ENCODE results near the gene ATG14. TPM values are rescaled to one million over a fixed set of nuclear protein-coding genes. Genes with fewer than 3 reads are reported as not detected.
A peak's percentile ranks its signal among the peaks of the same experiment; 100 is the strongest.

ATG14 gene
- total RNA-seq, 3 donors from 2014 or later (not counting 1 experiment from before 2014, with no cell fraction given), result 18.1 to 23.1 (median 20.5) TPM

DNA sequence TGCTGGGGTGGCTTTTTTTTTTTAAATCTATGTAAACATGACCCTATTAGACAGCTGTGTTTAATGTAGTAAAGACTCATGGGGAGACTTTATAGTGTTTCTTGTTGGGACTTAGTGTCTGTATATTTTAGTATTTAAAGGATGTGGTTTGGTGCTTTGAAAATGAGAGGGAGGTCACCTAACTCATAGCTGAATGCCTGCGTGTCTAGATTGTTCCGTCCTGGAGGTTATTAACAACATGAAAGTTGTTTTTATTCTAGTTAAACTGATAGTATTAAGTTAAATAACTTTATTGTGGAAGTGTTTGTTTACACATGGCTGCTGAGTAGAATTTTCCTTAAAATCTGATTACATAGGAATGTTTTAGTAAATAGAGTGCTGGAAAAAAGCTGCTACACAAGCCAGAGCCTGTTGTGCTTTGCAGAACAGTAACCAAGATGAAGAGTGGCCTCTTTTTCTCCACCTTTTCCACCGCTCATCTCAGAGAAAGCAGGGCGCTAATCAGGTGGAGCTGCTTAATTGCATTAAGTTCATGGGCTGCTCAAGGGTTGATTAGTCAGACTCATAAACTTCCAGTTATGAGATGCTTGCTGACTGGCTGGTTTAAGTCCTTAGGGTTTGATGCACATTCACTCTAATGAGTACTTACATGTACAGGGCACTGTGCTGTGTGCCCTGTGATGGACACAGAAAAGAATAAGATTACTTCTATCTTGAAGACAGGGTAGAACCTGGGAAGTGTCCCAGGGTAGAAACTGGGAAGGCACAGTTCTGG, 77.7 kb downstream of the ATG14 start:
- peaks cover 46% of the 10 kb centered on the region for H3K4me1 ChIP-seq (ENCODE audit: control insufficient read depth, insufficient read depth, low read length)
- H3K27ac ChIP-seq (ENCODE audit: low read length), result peak overlapping the region; percentile 83
- peak in 1 of 2 donors; percentile 54 for DNase-seq

DNA sequence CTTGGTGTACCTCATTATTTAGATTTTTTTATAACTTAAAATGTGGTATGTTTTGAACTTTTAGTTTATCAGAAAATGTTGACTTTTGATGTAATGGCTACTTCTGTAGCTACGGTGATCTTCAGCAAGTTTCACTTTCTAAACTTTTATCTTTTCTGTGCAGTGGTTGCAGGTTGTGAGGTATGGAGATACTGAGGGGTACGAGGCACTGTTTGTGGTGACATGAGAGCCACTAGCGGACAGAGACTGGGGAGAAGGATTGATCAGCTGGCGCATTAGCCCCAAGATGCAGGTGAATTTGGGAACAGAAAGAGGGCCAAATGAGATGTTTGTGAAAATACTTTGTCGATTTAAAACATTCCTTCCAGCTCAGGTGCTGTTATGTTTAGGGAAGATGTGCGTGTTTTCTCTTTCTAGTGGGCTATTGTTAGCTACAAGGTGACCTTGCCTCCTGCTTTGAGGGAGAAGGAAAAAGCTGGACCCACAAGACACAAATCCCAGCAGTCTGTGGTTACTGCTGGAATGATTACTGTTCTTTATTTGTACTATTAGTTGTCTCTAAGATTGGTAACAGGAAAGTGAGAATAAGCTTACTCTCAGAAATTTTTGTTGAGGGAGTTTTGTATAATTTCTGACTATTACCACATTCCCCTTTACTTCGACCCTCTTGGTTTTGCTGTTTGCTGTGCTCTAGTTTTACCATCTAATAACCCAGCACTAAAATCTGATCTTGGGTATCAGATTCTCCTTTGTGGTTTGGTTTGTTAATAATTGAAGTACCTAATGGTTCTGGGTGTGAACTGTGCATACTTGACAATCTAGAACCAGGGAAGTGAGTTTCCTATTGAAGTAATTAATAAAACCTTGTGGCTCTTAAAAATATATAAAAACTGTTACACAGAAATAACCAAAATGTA, 78.7 kb downstream of the ATG14 start:
- H3K4me3 Mint-ChIP-seq, result peak overlapping the region; percentile 89

More for the DNA sequence above, 77.7 kb downstream of the ATG14 start:
- WGBS (ENCODE audit: insufficient coverage), result 28% methylated on average over 4 of the region's 4 CpGs
- Mint-ChIP-seq H3K27me3 (ENCODE audit: low read depth in 2 of 2) (no peaks in the 10 kb centered on the region), H3K4me3 (peak overlapping the region; percentile 89), H3K4me1 (peaks cover 75 to 81% of the 10 kb centered on the region in 2 donors), H3K9me3 (no peaks in the 10 kb centered on the region), H3K36me3 (no peaks in the 10 kb centered on the region), H3K27ac (peak overlapping the region; percentile 91 to 98)
- peak; percentile 24 to 41 (median 28) for ATAC-seq
- TF ChIP-seq, protein P1, sequence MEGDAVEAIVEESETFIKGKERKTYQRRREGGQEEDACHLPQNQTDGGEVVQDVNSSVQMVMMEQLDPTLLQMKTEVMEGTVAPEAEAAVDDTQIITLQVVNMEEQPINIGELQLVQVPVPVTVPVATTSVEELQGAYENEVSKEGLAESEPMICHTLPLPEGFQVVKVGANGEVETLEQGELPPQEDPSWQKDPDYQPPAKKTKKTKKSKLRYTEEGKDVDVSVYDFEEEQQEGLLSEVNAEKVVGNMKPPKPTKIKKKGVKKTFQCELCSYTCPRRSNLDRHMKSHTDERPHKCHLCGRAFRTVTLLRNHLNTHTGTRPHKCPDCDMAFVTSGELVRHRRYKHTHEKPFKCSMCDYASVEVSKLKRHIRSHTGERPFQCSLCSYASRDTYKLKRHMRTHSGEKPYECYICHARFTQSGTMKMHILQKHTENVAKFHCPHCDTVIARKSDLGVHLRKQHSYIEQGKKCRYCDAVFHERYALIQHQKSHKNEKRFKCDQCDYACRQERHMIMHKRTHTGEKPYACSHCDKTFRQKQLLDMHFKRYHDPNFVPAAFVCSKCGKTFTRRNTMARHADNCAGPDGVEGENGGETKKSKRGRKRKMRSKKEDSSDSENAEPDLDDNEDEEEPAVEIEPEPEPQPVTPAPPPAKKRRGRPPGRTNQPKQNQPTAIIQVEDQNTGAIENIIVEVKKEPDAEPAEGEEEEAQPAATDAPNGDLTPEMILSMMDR (IDR thresholded peaks at IDR 0.05), result no peak
- intact Hi-C loops (cut with micrococcal nuclease), result loop anchor here (10.0 kb wide), 1 partner anchor 471 kb away; no protein-coding TSS in a partner anchor
- Histone ChIP-seq H3K4me3 (ENCODE audit: low read length) (no peak overlapping the region), H3K27me3 (ENCODE audit: control insufficient read depth, insufficient read depth, low read length) (no peaks in the 10 kb centered on the region), H3K36me3 (ENCODE audit: control insufficient read depth, insufficient read depth, low read length) (no peaks in the 10 kb centered on the region), H3K9me3 (ENCODE audit: control insufficient read depth, insufficient read depth, low read length) (no peaks in the 10 kb centered on the region)

DNA sequence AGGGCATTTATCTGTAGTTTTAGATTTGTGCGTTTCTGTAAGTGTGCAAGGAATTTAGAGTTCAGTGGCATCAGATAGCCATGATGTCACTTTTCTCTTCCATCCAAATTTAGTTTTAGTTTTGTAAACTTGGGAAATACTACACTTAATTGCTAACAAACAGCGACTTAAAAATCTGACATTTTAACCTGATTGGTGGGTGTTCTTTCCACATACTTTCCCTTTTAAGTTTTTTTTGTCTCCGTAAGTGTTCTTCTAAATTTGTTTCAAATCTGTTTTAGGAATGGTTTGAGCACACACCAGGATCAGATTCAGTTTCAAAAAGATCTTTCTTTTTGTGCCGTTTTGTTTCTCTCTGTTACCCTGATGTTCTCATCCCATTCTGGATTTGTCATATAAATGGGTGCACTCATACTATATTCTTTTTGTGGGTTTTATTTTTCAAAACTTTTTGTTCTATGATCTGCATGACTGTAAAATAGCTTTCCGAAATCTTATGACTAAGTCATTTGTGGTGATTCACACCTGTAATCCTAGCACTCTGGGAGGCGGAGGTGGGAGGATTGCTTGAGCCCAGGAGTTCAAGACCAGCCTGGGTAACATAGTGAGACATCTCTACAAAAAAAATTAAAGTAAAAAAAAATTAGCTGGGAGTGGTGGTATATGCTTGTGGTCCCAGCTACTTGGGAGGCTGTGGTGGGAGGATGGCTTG, 81.5 kb downstream of the ATG14 start:
- no peak overlapping the region for H3K4me3 ChIP-seq (ENCODE audit: low read length)
- no peaks in the 10 kb centered on the region for H3K9me3 Mint-ChIP-seq
- intact Hi-C loops (cut with micrococcal nuclease), result loop anchor here (10.0 kb wide), 1 partner anchor 475 kb away; no protein-coding TSS in a partner anchor
- H3K4me1 ChIP-seq (ENCODE audit: control insufficient read depth, insufficient read depth, low read length), result peaks cover 20% of the 10 kb centered on the region
- H3K4me3 Mint-ChIP-seq, result no peak overlapping the region
- H3K36me3 ChIP-seq (ENCODE audit: control insufficient read depth, insufficient read depth, low read length), result no peaks in the 10 kb centered on the region
- H3K36me3 Mint-ChIP-seq, result no peaks in the 10 kb centered on the region
- no peaks in the 10 kb centered on the region for H3K9me3 ChIP-seq (ENCODE audit: control insufficient read depth, insufficient read depth, low read length)
- peaks cover 66 to 76% of the 10 kb centered on the region in 2 donors for H3K4me1 Mint-ChIP-seq
- H3K27ac ChIP-seq (ENCODE audit: low read length), result no peak overlapping the region
- ATAC-seq (no peak), DNase-seq (no peak)
- peak overlapping the region; percentile 31 to 55 for H3K27ac Mint-ChIP-seq
- TF ChIP-seq, protein P1 (IDR thresholded peaks at IDR 0.05), result no peak
- no peaks in the 10 kb centered on the region for H3K27me3 ChIP-seq (ENCODE audit: control insufficient read depth, insufficient read depth, low read length)
- WGBS (ENCODE audit: insufficient coverage), result 92% methylated on average over 3 of the region's 6 CpGs
- no peaks in the 10 kb centered on the region for H3K27me3 Mint-ChIP-seq (ENCODE audit: low read depth in 2 of 2)

More for the DNA sequence above, 78.7 kb downstream of the ATG14 start:
- Histone ChIP-seq H3K4me3 (ENCODE audit: low read length) (peak overlapping the region; percentile 4), H3K27me3 (ENCODE audit: control insufficient read depth, insufficient read depth, low read length) (no peaks in the 10 kb centered on the region), H3K36me3 (ENCODE audit: control insufficient read depth, insufficient read depth, low read length) (no peaks in the 10 kb centered on the region), H3K27ac (ENCODE audit: low read length) (peak overlapping the region; percentile 83), H3K4me1 (ENCODE audit: control insufficient read depth, insufficient read depth, low read length) (peaks cover 37% of the 10 kb centered on the region), H3K9me3 (ENCODE audit: control insufficient read depth, insufficient read depth, low read length) (no peaks in the 10 kb centered on the region)
- H3K27me3 Mint-ChIP-seq (ENCODE audit: low read depth in 2 of 2), result no peaks in the 10 kb centered on the region
- TF ChIP-seq, protein P1 (IDR thresholded peaks at IDR 0.05), result no peak
- DNase-seq (peak in 1 of 2 donors; percentile 61), ATAC-seq (peak; percentile 29 to 55 (median 53))
- H3K27ac Mint-ChIP-seq, result peak overlapping the region; percentile 91 to 98
- no peaks in the 10 kb centered on the region for H3K9me3 Mint-ChIP-seq
- peaks cover 65 to 77% of the 10 kb centered on the region in 2 donors for H3K4me1 Mint-ChIP-seq
- no peaks in the 10 kb centered on the region for H3K36me3 Mint-ChIP-seq
- intact Hi-C loops (cut with micrococcal nuclease), result loop anchor here (10.0 kb wide), 1 partner anchor 472 kb away; no protein-coding TSS in a partner anchor
- 24% methylated on average over 6 of the region's 7 CpGs for WGBS (ENCODE audit: insufficient coverage)

All from natural killer cell (primary cell).